H1 (cell line): ENCODE results near the gene LMAN2. TPM values are rescaled to one million over a fixed set of nuclear protein-coding genes. Genes with fewer than 3 reads are reported as not detected.

ENCODE experiments used
- CBX5 ChIP-seq: fragments of 300-800, 300-1000 bp; sonication (generic); IDR thresholded peaks from 2 replicates; pipeline ENCODE4 v1.7.1; 2016; ENCODE audit warnings: antibody characterized with exemption, low read length, low read depth
- EP300 ChIP-seq, 2 experiments: IDR thresholded peaks; 1 replicate in 1 of 2; 2 replicates in 1 of 2; pipeline ENCODE4 v1.6.1; 2011 to 2012; ENCODE audit warnings: low read depth in 2 of 2, low read length in 2 of 2, mild to moderate bottlenecking in 2 of 2, borderline replicate concordance in 1 of 2, inconsistent platforms in 1 of 2, moderate library complexity in 1 of 2
- GABPA ChIP-seq: IDR thresholded peaks from 2 replicates; pipeline ENCODE4 v1.6.1; 2011; ENCODE audit warnings: mild to moderate bottlenecking, low read length, moderate library complexity, borderline replicate concordance; ENCODE audit not compliant: insufficient read depth
- POLR2AphosphoS5 ChIP-seq: IDR thresholded peaks from 2 replicates; pipeline ENCODE4 v1.6.1; 2011; ENCODE audit warnings: low read depth, low read length
- polyA plus RNA-seq, 7 experiments: library from polyadenylated mRNA; depleted of rRNA in 3 of 7; stranded (reverse) in 5 of 7; unstranded in 2 of 7; fragments of >200 nt in 5 of 7; fragments of 200-250 nt in 2 of 7; gene quantifications; 1 replicate in 5 of 7; 2 replicates in 1 of 7; 4 replicates in 1 of 7; pipeline versions ENCODE4 v1.2.1 to v1.2.3, GENCODE V29; 2011 to 2013; ENCODE audit warnings: missing spikeins in 2 of 7, mixed read lengths in 2 of 7
- total RNA-seq: library from RNA; stranded (reverse); fragmentation: NEBNext Ultra II Directional; extraction: Animal tissue kit (Norgen Biotek cat#: 25700); gene quantifications from 2 replicates; pipeline ENCODE4 v1.2.1, GENCODE V29; 2021
- TF ChIP-seq, protein P1 (sequence below): fragments of 300-600 bp; sonication (generic); IDR thresholded peaks from 2 replicates; pipeline ENCODE4 v1.7.1; 2012; ENCODE audit warnings: low read length, moderate library complexity, mild to moderate bottlenecking, inconsistent platforms; ENCODE audit not compliant: insufficient replicate concordance
- TF ChIP-seq, protein P2 (sequence below): IDR thresholded peaks from 2 replicates; pipeline ENCODE4 v1.6.1; 2012; ENCODE audit warnings: inconsistent platforms

Gene LMAN2
- total and polyA plus RNA-seq, 2 of the 8 experiments (the other 6 are each of a cell fraction or from before 2014, with no cell fraction given) = 116 to 225 TPM

- TF ChIP-seq GABPA = no peak
- TF ChIP-seq POLR2AphosphoS5 = no peak
- TF ChIP-seq, protein P1, sequence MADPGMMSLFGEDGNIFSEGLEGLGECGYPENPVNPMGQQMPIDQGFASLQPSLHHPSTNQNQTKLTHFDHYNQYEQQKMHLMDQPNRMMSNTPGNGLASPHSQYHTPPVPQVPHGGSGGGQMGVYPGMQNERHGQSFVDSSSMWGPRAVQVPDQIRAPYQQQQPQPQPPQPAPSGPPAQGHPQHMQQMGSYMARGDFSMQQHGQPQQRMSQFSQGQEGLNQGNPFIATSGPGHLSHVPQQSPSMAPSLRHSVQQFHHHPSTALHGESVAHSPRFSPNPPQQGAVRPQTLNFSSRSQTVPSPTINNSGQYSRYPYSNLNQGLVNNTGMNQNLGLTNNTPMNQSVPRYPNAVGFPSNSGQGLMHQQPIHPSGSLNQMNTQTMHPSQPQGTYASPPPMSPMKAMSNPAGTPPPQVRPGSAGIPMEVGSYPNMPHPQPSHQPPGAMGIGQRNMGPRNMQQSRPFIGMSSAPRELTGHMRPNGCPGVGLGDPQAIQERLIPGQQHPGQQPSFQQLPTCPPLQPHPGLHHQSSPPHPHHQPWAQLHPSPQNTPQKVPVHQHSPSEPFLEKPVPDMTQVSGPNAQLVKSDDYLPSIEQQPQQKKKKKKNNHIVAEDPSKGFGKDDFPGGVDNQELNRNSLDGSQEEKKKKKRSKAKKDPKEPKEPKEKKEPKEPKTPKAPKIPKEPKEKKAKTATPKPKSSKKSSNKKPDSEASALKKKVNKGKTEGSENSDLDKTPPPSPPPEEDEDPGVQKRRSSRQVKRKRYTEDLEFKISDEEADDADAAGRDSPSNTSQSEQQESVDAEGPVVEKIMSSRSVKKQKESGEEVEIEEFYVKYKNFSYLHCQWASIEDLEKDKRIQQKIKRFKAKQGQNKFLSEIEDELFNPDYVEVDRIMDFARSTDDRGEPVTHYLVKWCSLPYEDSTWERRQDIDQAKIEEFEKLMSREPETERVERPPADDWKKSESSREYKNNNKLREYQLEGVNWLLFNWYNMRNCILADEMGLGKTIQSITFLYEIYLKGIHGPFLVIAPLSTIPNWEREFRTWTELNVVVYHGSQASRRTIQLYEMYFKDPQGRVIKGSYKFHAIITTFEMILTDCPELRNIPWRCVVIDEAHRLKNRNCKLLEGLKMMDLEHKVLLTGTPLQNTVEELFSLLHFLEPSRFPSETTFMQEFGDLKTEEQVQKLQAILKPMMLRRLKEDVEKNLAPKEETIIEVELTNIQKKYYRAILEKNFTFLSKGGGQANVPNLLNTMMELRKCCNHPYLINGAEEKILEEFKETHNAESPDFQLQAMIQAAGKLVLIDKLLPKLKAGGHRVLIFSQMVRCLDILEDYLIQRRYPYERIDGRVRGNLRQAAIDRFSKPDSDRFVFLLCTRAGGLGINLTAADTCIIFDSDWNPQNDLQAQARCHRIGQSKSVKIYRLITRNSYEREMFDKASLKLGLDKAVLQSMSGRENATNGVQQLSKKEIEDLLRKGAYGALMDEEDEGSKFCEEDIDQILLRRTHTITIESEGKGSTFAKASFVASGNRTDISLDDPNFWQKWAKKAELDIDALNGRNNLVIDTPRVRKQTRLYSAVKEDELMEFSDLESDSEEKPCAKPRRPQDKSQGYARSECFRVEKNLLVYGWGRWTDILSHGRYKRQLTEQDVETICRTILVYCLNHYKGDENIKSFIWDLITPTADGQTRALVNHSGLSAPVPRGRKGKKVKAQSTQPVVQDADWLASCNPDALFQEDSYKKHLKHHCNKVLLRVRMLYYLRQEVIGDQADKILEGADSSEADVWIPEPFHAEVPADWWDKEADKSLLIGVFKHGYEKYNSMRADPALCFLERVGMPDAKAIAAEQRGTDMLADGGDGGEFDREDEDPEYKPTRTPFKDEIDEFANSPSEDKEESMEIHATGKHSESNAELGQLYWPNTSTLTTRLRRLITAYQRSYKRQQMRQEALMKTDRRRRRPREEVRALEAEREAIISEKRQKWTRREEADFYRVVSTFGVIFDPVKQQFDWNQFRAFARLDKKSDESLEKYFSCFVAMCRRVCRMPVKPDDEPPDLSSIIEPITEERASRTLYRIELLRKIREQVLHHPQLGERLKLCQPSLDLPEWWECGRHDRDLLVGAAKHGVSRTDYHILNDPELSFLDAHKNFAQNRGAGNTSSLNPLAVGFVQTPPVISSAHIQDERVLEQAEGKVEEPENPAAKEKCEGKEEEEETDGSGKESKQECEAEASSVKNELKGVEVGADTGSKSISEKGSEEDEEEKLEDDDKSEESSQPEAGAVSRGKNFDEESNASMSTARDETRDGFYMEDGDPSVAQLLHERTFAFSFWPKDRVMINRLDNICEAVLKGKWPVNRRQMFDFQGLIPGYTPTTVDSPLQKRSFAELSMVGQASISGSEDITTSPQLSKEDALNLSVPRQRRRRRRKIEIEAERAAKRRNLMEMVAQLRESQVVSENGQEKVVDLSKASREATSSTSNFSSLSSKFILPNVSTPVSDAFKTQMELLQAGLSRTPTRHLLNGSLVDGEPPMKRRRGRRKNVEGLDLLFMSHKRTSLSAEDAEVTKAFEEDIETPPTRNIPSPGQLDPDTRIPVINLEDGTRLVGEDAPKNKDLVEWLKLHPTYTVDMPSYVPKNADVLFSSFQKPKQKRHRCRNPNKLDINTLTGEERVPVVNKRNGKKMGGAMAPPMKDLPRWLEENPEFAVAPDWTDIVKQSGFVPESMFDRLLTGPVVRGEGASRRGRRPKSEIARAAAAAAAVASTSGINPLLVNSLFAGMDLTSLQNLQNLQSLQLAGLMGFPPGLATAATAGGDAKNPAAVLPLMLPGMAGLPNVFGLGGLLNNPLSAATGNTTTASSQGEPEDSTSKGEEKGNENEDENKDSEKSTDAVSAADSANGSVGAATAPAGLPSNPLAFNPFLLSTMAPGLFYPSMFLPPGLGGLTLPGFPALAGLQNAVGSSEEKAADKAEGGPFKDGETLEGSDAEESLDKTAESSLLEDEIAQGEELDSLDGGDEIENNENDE = no peak
- TF ChIP-seq CBX5 = no peak
- TF ChIP-seq EP300 (IDR thresholded peaks at IDR 0.05; ENCODE audit: borderline replicate concordance in 1 of 2, low read depth in 2 of 2, low read length in 2 of 2) = no peak
- TF ChIP-seq, protein P2, sequence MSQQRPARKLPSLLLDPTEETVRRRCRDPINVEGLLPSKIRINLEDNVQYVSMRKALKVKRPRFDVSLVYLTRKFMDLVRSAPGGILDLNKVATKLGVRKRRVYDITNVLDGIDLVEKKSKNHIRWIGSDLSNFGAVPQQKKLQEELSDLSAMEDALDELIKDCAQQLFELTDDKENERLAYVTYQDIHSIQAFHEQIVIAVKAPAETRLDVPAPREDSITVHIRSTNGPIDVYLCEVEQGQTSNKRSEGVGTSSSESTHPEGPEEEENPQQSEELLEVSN = no peak
- TF ChIP-seq, all 59 proteins: peak for 0
Observed at GRCh38 chr5:177339107-177339638, 12.3 kb downstream of the LMAN2 start (continued).
